PC-3 (cell line): ENCODE results near the gene EPG5. TPM values are rescaled to one million over a fixed set of nuclear protein-coding genes. Genes with fewer than 3 reads are reported as not detected.

Experiments used
- ATAC-seq: fragments of 200-7000 bp; cut with Tn5 transposase; 2 replicates; pipeline ENCODE4 v1.9.1; 2020; ENCODE audit warnings: mild to moderate bottlenecking, moderate library complexity
- BruUV-seq: library from RNA; stranded (reverse); fragments of 400-500 nt; replicated peaks from 2 replicates; lab custom pipeline; 2021; lab: Mats Ljungman, UMichigan
- CTCF ChIA-PET: fragments of 300-600 bp; sonication (Branson Sonifier 250); formaldehyde crosslinking; loops from one replicate; lab custom pipeline; 2022; ENCODE audit warnings: antibody characterized with exemption; lab: Charles Lee
- POLR2A ChIA-PET: fragments of 300-600 bp; sonication (Branson Sonifier 250); formaldehyde crosslinking; loops from one replicate; lab custom pipeline; 2022; ENCODE audit warnings: antibody characterized with exemption; ENCODE audit not compliant: unreplicated experiment; lab: Charles Lee
- DNase-seq: peaks from one replicate; pipeline ENCODE4 v3.0.0-alpha.2; 2015
- H2AFZ ChIP-seq: fragments of 300-600 bp; sonication (generic); 2 replicates; pipeline ENCODE4 v1.6.0; 2016; ENCODE audit warnings: antibody characterized with exemption, low read length
- H3F3A ChIP-seq: fragments of 300-600 bp; sonication (generic); one replicate; pipeline ENCODE4 v1.6.0; 2017; ENCODE audit warnings: antibody characterized with exemption, low read length, control low read depth, mild to moderate bottlenecking; ENCODE audit not compliant: unreplicated experiment
- H3K27ac ChIP-seq: fragments of 300-600 bp; sonication (generic); 2 replicates; pipeline ENCODE4 v1.5.1; 2016; ENCODE audit warnings: mild to moderate bottlenecking, low read length
- H3K27me3 ChIP-seq: fragments of 300-600 bp; sonication (generic); 2 replicates; pipeline ENCODE4 v1.6.1; 2016; ENCODE audit warnings: low read length, mixed read lengths
- H3K36me3 ChIP-seq: fragments of 300-600 bp; sonication (generic); 2 replicates; pipeline ENCODE4 v1.6.1; 2016; ENCODE audit warnings: low read depth, mixed run types, low read length, mixed read lengths
- H3K4me1 ChIP-seq: fragments of 300-600 bp; sonication (generic); 2 replicates; pipeline ENCODE4 v1.5.1; 2016; ENCODE audit warnings: low read length; ENCODE audit not compliant: insufficient read depth
- H3K4me2 ChIP-seq: fragments of 300-600 bp; sonication (generic); 2 replicates; pipeline ENCODE4 v1.6.0; 2016; ENCODE audit warnings: low read length
- H3K4me3 ChIP-seq: fragments of 300-600 bp; sonication (generic); 2 replicates; pipeline ENCODE4 v1.5.1; 2016; ENCODE audit warnings: mild to moderate bottlenecking, low read length, mixed read lengths
- H3K79me2 ChIP-seq: fragments of 300-600 bp; sonication (generic); 2 replicates; pipeline ENCODE4 v1.6.1; 2017; ENCODE audit warnings: low read length, mixed read lengths
- H3K9ac ChIP-seq: fragments of 300-600 bp; sonication (generic); 2 replicates; pipeline ENCODE4 v1.6.0; 2016; ENCODE audit warnings: mild to moderate bottlenecking, low read length
- H3K9me2 ChIP-seq: fragments of 300-600 bp; sonication (generic); replicated peaks from 2 replicates; pipeline ENCODE4 v1.6.1; 2016; ENCODE audit warnings: mixed run types, low read length, mixed read lengths
- H3K9me3 ChIP-seq: fragments of 300-600 bp; sonication (generic); 2 replicates; pipeline ENCODE4 v1.6.1; 2016; ENCODE audit warnings: low read length, mixed read lengths
- H4K20me1 ChIP-seq: fragments of 300-600 bp; sonication (generic); 2 replicates; pipeline ENCODE4 v1.6.1; 2016; ENCODE audit warnings: low read length, mixed read lengths
- CTCF ChIP-seq: fragments of 300-600 bp; sonication (generic); conservative IDR thresholded peaks from 2 replicates; pipeline ENCODE4 v1.5.1; 2017; ENCODE audit warnings: antibody characterized with exemption, low read depth, mild to moderate bottlenecking, low read length
- EZH2 ChIP-seq: fragments of 300-600 bp; sonication (generic); IDR thresholded peaks from one replicate; pipeline ENCODE4 v1.6.1; 2017; ENCODE audit warnings: antibody characterized with exemption, mild to moderate bottlenecking, low read length; ENCODE audit not compliant: unreplicated experiment
- EZH2phosphoT487 ChIP-seq: fragments of 300-600 bp; sonication (generic); IDR thresholded peaks from 2 replicates; pipeline ENCODE4 v1.6.1; 2018; ENCODE audit warnings: mild to moderate bottlenecking, antibody characterized with exemption, low read length, borderline replicate concordance
- intact Hi-C: fragments of 100-400 bp; cut with micrococcal nuclease; formaldehyde crosslinking; loops from 2 replicates; pipeline ENCODE4 v1.9.0; 2023
- total RNA-seq: library from RNA; depleted of rRNA; stranded (reverse); fragments of >200 nt; gene quantifications from 2 replicates; pipeline ENCODE4 v1.2.3, GENCODE V29; 2014

Gene EPG5
- total RNA-seq, 1 experiment from 2014 or later = 7.1 TPM

- TF ChIP-seq CTCF (no peak), EZH2 (no peak), EZH2phosphoT487 (no peak)
- H3K9ac ChIP-seq = no peak overlapping the region
- H2AFZ ChIP-seq = no peak overlapping the region
- no peaks in the 10 kb centered on the region for H3K27me3 ChIP-seq
- H3K27ac ChIP-seq = no peak overlapping the region
- no peaks in the 10 kb centered on the region for H3K9me2 ChIP-seq
- no TSS peak for BruUV-seq
- no peaks in the 10 kb centered on the region for H3K9me3 ChIP-seq
- H3K4me2 ChIP-seq = no peak overlapping the region
- no peaks in the 10 kb centered on the region for H4K20me1 ChIP-seq
- H3K4me3 ChIP-seq = no peak overlapping the region
- ATAC-seq (no peak), DNase-seq (no peak)
- no peaks in the 10 kb centered on the region for H3F3A ChIP-seq
- H3K36me3 ChIP-seq = no peaks in the 10 kb centered on the region
- ChIA-PET CTCF (no interaction called here), POLR2A (no interaction called here)
- peaks cover 11% of the 10 kb centered on the region; the same call in 1 of the 2 replicates for H3K4me1 ChIP-seq
- intact Hi-C loops = no loop called here
- no peaks in the 10 kb centered on the region for H3K79me2 ChIP-seq
Measured at GRCh38 chr18:45923138-45923537, 44.0 kb downstream of the EPG5 start.

- CTCF ChIA-PET = interaction anchor here (0.6 kb wide), 1 partner anchor 154 kb away, joined by 3 read pairs; no protein-coding TSS in a partner anchor
- H3K4me2 ChIP-seq = no peak overlapping the region
- POLR2A ChIA-PET = no interaction called here
- TF ChIP-seq EZH2 = no peak
- TF ChIP-seq CTCF = no peak
- no peak for TF ChIP-seq EZH2phosphoT487
- H3K36me3 ChIP-seq = no peaks in the 10 kb centered on the region
- H4K20me1 ChIP-seq = no peaks in the 10 kb centered on the region
- no peak overlapping the region for H3K9ac ChIP-seq
- peaks cover 11% of the 10 kb centered on the region; the same call in 1 of the 2 replicates for H3K4me1 ChIP-seq
- peak; percentile 60 for DNase-seq
- H3K9me3 ChIP-seq = no peaks in the 10 kb centered on the region
- H3K4me3 ChIP-seq = no peak overlapping the region
- no peaks in the 10 kb centered on the region for H3K79me2 ChIP-seq
- H3K27ac ChIP-seq = no peak overlapping the region
- no TSS peak for BruUV-seq
- H3K27me3 ChIP-seq = no peaks in the 10 kb centered on the region
- ATAC-seq = peak; percentile 81
- no peak overlapping the region for H2AFZ ChIP-seq
- H3F3A ChIP-seq = no peaks in the 10 kb centered on the region
- no peaks in the 10 kb centered on the region for H3K9me2 ChIP-seq
- intact Hi-C loops = no loop called here
Measured at GRCh38 chr18:45920367-45920766, 46.8 kb downstream of the EPG5 start.

GRCh38 chr18:45916302-45916701 is 50.8 kb downstream of the EPG5 start:
- H3K9me2 ChIP-seq = no peaks in the 10 kb centered on the region
- H2AFZ ChIP-seq = no peak overlapping the region
- TF ChIP-seq CTCF (0 out of 2 replicates have a peak, but pooled peaks have one; percentile 17), EZH2 (no peak)
- H3K4me1 ChIP-seq = peaks cover 11% of the 10 kb centered on the region; the same call in 1 of the 2 replicates
- intact Hi-C loops = no loop called here
- no peak overlapping the region for H3K9ac ChIP-seq
- POLR2A ChIA-PET = no interaction called here
- H3K79me2 ChIP-seq = no peaks in the 10 kb centered on the region
- no peaks in the 10 kb centered on the region for H3F3A ChIP-seq
- no peak overlapping the region for H3K4me2 ChIP-seq
- H4K20me1 ChIP-seq = no peaks in the 10 kb centered on the region
- no peak for ATAC-seq
- H3K9me3 ChIP-seq = no peaks in the 10 kb centered on the region
- no peaks in the 10 kb centered on the region for H3K27me3 ChIP-seq
- DNase-seq = no peak
- no peaks in the 10 kb centered on the region for H3K36me3 ChIP-seq
- CTCF ChIA-PET = no interaction called here
- no peak overlapping the region for H3K27ac ChIP-seq
- BruUV-seq = no TSS peak
- H3K4me3 ChIP-seq = no peak overlapping the region
